Lower lobe of right lung (tissue), 2 donors: ENCODE results near the gene MED13L. TPM values are rescaled to one million over a fixed set of nuclear protein-coding genes. Genes with fewer than 3 reads are reported as not detected.

Source experiments
- ATAC-seq, 2 donors: fragments of 200-7000 bp; cut with Tn5 transposase; one replicate each; pipeline ENCODE4 v1.9.1; 2020 to 2022; ENCODE audit warnings: mild to moderate bottlenecking in 2 of 2, moderate library complexity in 2 of 2
- DNase-seq: peaks from one replicate; pipeline ENCODE4 v3.0.0-alpha.2; 2020
- H3K27ac ChIP-seq: fragments of 200-600 bp; one replicate; pipeline ENCODE4 v1.8.0; 2022
- H3K27me3 ChIP-seq: fragments of 200-600 bp; one replicate; pipeline ENCODE4 v1.8.0; 2022; ENCODE audit warnings: low read depth
- H3K36me3 ChIP-seq: fragments of 200-600 bp; one replicate; pipeline ENCODE4 v1.8.0; 2022; ENCODE audit warnings: mild to moderate bottlenecking
- H3K4me1 ChIP-seq: fragments of 200-600 bp; one replicate; pipeline ENCODE4 v1.8.0; 2022
- H3K4me3 ChIP-seq: fragments of 200-600 bp; one replicate; pipeline ENCODE4 v1.8.0; 2022; ENCODE audit warnings: mild to moderate bottlenecking
- H3K9me3 ChIP-seq: fragments of 200-600 bp; one replicate; pipeline ENCODE4 v1.8.0; 2022
- CTCF ChIP-seq: fragments of 200-600 bp; IDR thresholded peaks from one replicate; pipeline ENCODE4 v1.8.0; 2022; ENCODE audit warnings: antibody characterized with exemption, mild to moderate bottlenecking
- intact Hi-C: fragments of 100-400 bp; cut with DNase I; formaldehyde crosslinking; loops from one replicate; pipeline ENCODE4 v1.11.0; 2022
- total RNA-seq: library from RNA; stranded (reverse); fragmentation: NEBNext Ultra II Directional; extraction: Animal tissue kit (Norgen Biotek cat#: 25700); gene quantifications from one replicate; pipeline ENCODE4 v1.2.1, GENCODE V29; 2021
- donor health status: DM: no; HTN: yes; CAD: no; lungs with severe emphysema.

Gene MED13L
- total RNA-seq, 1 donor from 2014 or later: 148 TPM

- Histone ChIP-seq H3K4me1 (no peaks in the 10 kb centered on the region), H3K36me3 (no peaks in the 10 kb centered on the region), H3K27ac (no peak overlapping the region), H3K9me3 (peaks cover 6% of the 10 kb centered on the region), H3K27me3 (no peaks in the 10 kb centered on the region), H3K4me3 (no peak overlapping the region)
- intact Hi-C loops: no loop called here
- DNase-seq: no peak
- TF ChIP-seq CTCF: no peak
- ATAC-seq: no peak
These were observed 353.6 kb downstream of the MED13L start for GRCh38 chr12:115923851-115924250.

GRCh38 chr12:115922952-115923564 is 354.4 kb downstream of the MED13L start:
- Histone ChIP-seq H3K4me3 (no peak overlapping the region), H3K36me3 (no peaks in the 10 kb centered on the region), H3K27ac (no peak overlapping the region), H3K27me3 (no peaks in the 10 kb centered on the region), H3K4me1 (no peaks in the 10 kb centered on the region), H3K9me3 (peaks cover 6% of the 10 kb centered on the region)
- TF ChIP-seq CTCF: no peak
- DNase-seq: no peak
- intact Hi-C loops: no loop called here
- no peak for ATAC-seq

GRCh38 chr12:115920395-115921183 is 356.9 kb downstream of the MED13L start:
- DNase-seq (no peak), ATAC-seq (no peak)
- Histone ChIP-seq H3K36me3 (no peaks in the 10 kb centered on the region), H3K27ac (no peak overlapping the region), H3K9me3 (peaks cover 6% of the 10 kb centered on the region), H3K4me3 (no peak overlapping the region), H3K27me3 (peaks cover 15% of the 10 kb centered on the region), H3K4me1 (peaks cover 7% of the 10 kb centered on the region)
- no peak for TF ChIP-seq CTCF
- intact Hi-C loops: no loop called here

GRCh38 chr12:115918763-115919162 is 358.7 kb downstream of the MED13L start:
- ATAC-seq: no peak
- TF ChIP-seq CTCF: no peak
- no peak overlapping the region for H3K27ac ChIP-seq
- H3K9me3 ChIP-seq: peaks cover 6% of the 10 kb centered on the region
- H3K4me1 ChIP-seq: peaks cover 7% of the 10 kb centered on the region
- intact Hi-C loops: loop anchor here (5.0 kb wide), 1 partner anchor 1256 kb away; no protein-coding TSS in a partner anchor
- H3K4me3 ChIP-seq: no peak overlapping the region
- DNase-seq: no peak
- H3K27me3 ChIP-seq: peaks cover 23% of the 10 kb centered on the region
- H3K36me3 ChIP-seq: no peaks in the 10 kb centered on the region

- Histone ChIP-seq H3K4me1 (peaks cover 7% of the 10 kb centered on the region), H3K27me3 (peaks cover 23% of the 10 kb centered on the region), H3K9me3 (no peaks in the 10 kb centered on the region), H3K4me3 (peak overlapping the region; percentile 29), H3K36me3 (no peaks in the 10 kb centered on the region), H3K27ac (no peak overlapping the region)
- ATAC-seq (peak; percentile 93 to 94), DNase-seq (peak; percentile 76)
- TF ChIP-seq CTCF: peak; percentile 96
- intact Hi-C loops: loop anchor here (5.0 kb wide), 1 partner anchor 1255 kb away; no protein-coding TSS in a partner anchor
These were observed 360.4 kb downstream of the MED13L start for GRCh38 chr12:115916910-115917668.
